Activated naive CD4-positive, alpha-beta T cell treated with anti-CD3 and anti-CD28 coated beads, Interleukin-2, amount 10 ng/mL, durations not matched to agents 7 days and 5 days (primary cell): Measurements from ENCODE around the gene LDHD.

Source experiments
- CTCF ChIA-PET: fragments of 350-600 bp; sonication (Branson Sonifier 250); formaldehyde crosslinking; loops from one replicate; lab custom pipeline; 2021; ENCODE audit warnings: antibody characterized with exemption; lab: Charles Lee
- DNase-seq: peaks from one replicate; pipeline ENCODE4 v3.0.0-alpha.2; 2020
- H3K27ac Mint-ChIP-seq: one replicate; pipeline ENCODE4 v1.8.0; 2021; ENCODE audit warnings: mild to moderate bottlenecking, moderate library complexity, mixed read lengths
- H3K27me3 Mint-ChIP-seq: one replicate; pipeline ENCODE4 v1.8.0; 2021; ENCODE audit warnings: mild to moderate bottlenecking, mixed read lengths
- H3K36me3 Mint-ChIP-seq: one replicate; pipeline ENCODE4 v1.8.0; 2021; ENCODE audit warnings: mixed read lengths
- H3K4me1 Mint-ChIP-seq: one replicate; pipeline ENCODE4 v1.8.0; 2021; ENCODE audit warnings: mixed read lengths
- H3K4me3 Mint-ChIP-seq: one replicate; pipeline ENCODE4 v1.8.0; 2021; ENCODE audit warnings: mild to moderate bottlenecking, moderate library complexity, mixed read lengths
- H3K9me3 Mint-ChIP-seq: one replicate; pipeline ENCODE4 v1.8.0; 2021; ENCODE audit warnings: mixed read lengths

The LDHD gene

GRCh38 chr16:75088216-75088615 is 28.4 kb downstream of the LDHD start:
- CTCF ChIA-PET, result interaction anchor here (1.3 kb wide), 1 partner anchor 10 kb away, joined by 5 read pairs; no protein-coding TSS in a partner anchor
- no peaks in the 10 kb centered on the region for H3K9me3 Mint-ChIP-seq
- no peaks in the 10 kb centered on the region for H3K27me3 Mint-ChIP-seq

GRCh38 chr16:75087375-75087979 is 29.1 kb downstream of the LDHD start:
- CTCF ChIA-PET, result interaction anchor here (1.3 to 1.8 kb wide), 2 partner anchors 11 to 89 kb away, joined by 3 to 10 read pairs; no protein-coding TSS in a partner anchor
- no peak for DNase-seq
- H3K4me1 Mint-ChIP-seq, result peaks cover 3% of the 10 kb centered on the region
- no peaks in the 10 kb centered on the region for H3K9me3 Mint-ChIP-seq
- H3K27ac Mint-ChIP-seq, result no peak overlapping the region
- H3K27me3 Mint-ChIP-seq, result no peaks in the 10 kb centered on the region
- H3K36me3 Mint-ChIP-seq, result no peaks in the 10 kb centered on the region
- no peak overlapping the region for H3K4me3 Mint-ChIP-seq

More at GRCh38 chr16:75088216-75088615, 28.4 kb downstream of the LDHD start:
- H3K4me3 Mint-ChIP-seq, result no peak overlapping the region
- no peak overlapping the region for H3K27ac Mint-ChIP-seq
- H3K36me3 Mint-ChIP-seq, result no peaks in the 10 kb centered on the region
- H3K4me1 Mint-ChIP-seq, result peaks cover 3% of the 10 kb centered on the region
- DNase-seq, result no peak

- H3K4me3 Mint-ChIP-seq, result no peak overlapping the region
- H3K36me3 Mint-ChIP-seq, result no peaks in the 10 kb centered on the region
- no peak overlapping the region for H3K27ac Mint-ChIP-seq
- H3K4me1 Mint-ChIP-seq, result peaks cover 3% of the 10 kb centered on the region
- no peak for DNase-seq
- no peaks in the 10 kb centered on the region for H3K9me3 Mint-ChIP-seq
- no peaks in the 10 kb centered on the region for H3K27me3 Mint-ChIP-seq
- CTCF ChIA-PET, result interaction anchor here (1.3 to 1.8 kb wide), 2 partner anchors 12 to 89 kb away, joined by 3 to 10 read pairs; no protein-coding TSS in a partner anchor
Observed at GRCh38 chr16:75086688-75087374, 29.7 kb downstream of the LDHD start.

- Mint-ChIP-seq H3K4me1 (peaks cover 3% of the 10 kb centered on the region), H3K27me3 (no peaks in the 10 kb centered on the region), H3K36me3 (no peaks in the 10 kb centered on the region), H3K27ac (no peak overlapping the region), H3K9me3 (no peaks in the 10 kb centered on the region), H3K4me3 (no peak overlapping the region)
- CTCF ChIA-PET, result interaction anchor here (1.8 kb wide), 1 partner anchor 12 kb away, joined by 10 read pairs; no protein-coding TSS in a partner anchor
- no peak for DNase-seq
Observed at GRCh38 chr16:75086281-75086680, 30.3 kb downstream of the LDHD start.

- peaks cover 3% of the 10 kb centered on the region for H3K4me1 Mint-ChIP-seq
- CTCF ChIA-PET, result no interaction called here
- no peaks in the 10 kb centered on the region for H3K9me3 Mint-ChIP-seq
- no peak for DNase-seq
- no peaks in the 10 kb centered on the region for H3K36me3 Mint-ChIP-seq
- H3K4me3 Mint-ChIP-seq, result no peak overlapping the region
- no peak overlapping the region for H3K27ac Mint-ChIP-seq
- no peaks in the 10 kb centered on the region for H3K27me3 Mint-ChIP-seq
Observed at GRCh38 chr16:75085556-75085955, 31.0 kb downstream of the LDHD start.

- Mint-ChIP-seq H3K27ac (no peak overlapping the region), H3K27me3 (no peaks in the 10 kb centered on the region)
- CTCF ChIA-PET, result interaction anchor here (1.0 to 1.3 kb wide), 2 partner anchors 9 to 27 kb away, joined by 3 to 5 read pairs; no protein-coding TSS in a partner anchor
Observed at GRCh38 chr16:75083813-75084212, 32.8 kb downstream of the LDHD start.

GRCh38 chr16:75081179-75081859 is 35.3 kb downstream of the LDHD start:
- Mint-ChIP-seq H3K36me3 (peaks cover 5% of the 10 kb centered on the region), H3K4me1 (peaks cover 19% of the 10 kb centered on the region), H3K4me3 (no peak overlapping the region), H3K27me3 (no peaks in the 10 kb centered on the region), H3K9me3 (peaks cover 8% of the 10 kb centered on the region), H3K27ac (no peak overlapping the region)
- CTCF ChIA-PET, result interaction anchor here (1.4 kb wide), 1 partner anchor 18 kb away, joined by 3 read pairs; no protein-coding TSS in a partner anchor
- no peak for DNase-seq

More at GRCh38 chr16:75083813-75084212, 32.8 kb downstream of the LDHD start:
- Mint-ChIP-seq H3K4me3 (no peak overlapping the region), H3K36me3 (no peaks in the 10 kb centered on the region), H3K9me3 (peaks cover 1% of the 10 kb centered on the region), H3K4me1 (no peaks in the 10 kb centered on the region)
- DNase-seq, result no peak

- Mint-ChIP-seq H3K27me3 (no peaks in the 10 kb centered on the region), H3K27ac (no peak overlapping the region), H3K4me3 (no peak overlapping the region), H3K36me3 (peaks cover 7% of the 10 kb centered on the region), H3K9me3 (peaks cover 8% of the 10 kb centered on the region), H3K4me1 (peaks cover 28% of the 10 kb centered on the region)
- CTCF ChIA-PET, result no interaction called here
- no peak for DNase-seq
Observed at GRCh38 chr16:75080205-75081029, 36.2 kb downstream of the LDHD start.

- H3K4me1 Mint-ChIP-seq, result peaks cover 38% of the 10 kb centered on the region
- no peak for DNase-seq
- no peaks in the 10 kb centered on the region for H3K27me3 Mint-ChIP-seq
- CTCF ChIA-PET, result no interaction called here
- peaks cover 8% of the 10 kb centered on the region for H3K9me3 Mint-ChIP-seq
- H3K36me3 Mint-ChIP-seq, result peaks cover 7% of the 10 kb centered on the region
- H3K27ac Mint-ChIP-seq, result no peak overlapping the region
- no peak overlapping the region for H3K4me3 Mint-ChIP-seq
Observed at GRCh38 chr16:75079346-75079926, 37.1 kb downstream of the LDHD start.

GRCh38 chr16:75078886-75079285 is 37.7 kb downstream of the LDHD start:
- Mint-ChIP-seq H3K4me3 (no peak overlapping the region), H3K36me3 (peaks cover 7% of the 10 kb centered on the region), H3K4me1 (peaks cover 42% of the 10 kb centered on the region), H3K27ac (no peak overlapping the region), H3K9me3 (peaks cover 8% of the 10 kb centered on the region), H3K27me3 (no peaks in the 10 kb centered on the region)
- CTCF ChIA-PET, result no interaction called here
- DNase-seq, result no peak

- Mint-ChIP-seq H3K4me1 (peaks cover 57% of the 10 kb centered on the region), H3K4me3 (peak overlapping the region; percentile 39), H3K36me3 (peaks cover 7% of the 10 kb centered on the region), H3K27me3 (no peaks in the 10 kb centered on the region), H3K27ac (peak overlapping the region; percentile 89), H3K9me3 (peaks cover 8% of the 10 kb centered on the region)
- no peak for DNase-seq
- CTCF ChIA-PET, result interaction anchor here (1.2 to 2.8 kb wide), 5 partner anchors 9 to 77 kb away, joined by 3 to 13 read pairs (median 9); partner anchors contain the start of gene ZNRF1
Observed at GRCh38 chr16:75075688-75076268, 40.8 kb downstream of the LDHD start.

- no peaks in the 10 kb centered on the region for H3K27me3 Mint-ChIP-seq
- CTCF ChIA-PET, result interaction anchor here (0.6 to 2.8 kb wide), 8 partner anchors 9 to 77 kb away, joined by 3 to 13 read pairs (median 6); partner anchors contain the start of gene ZNRF1
- peaks cover 63% of the 10 kb centered on the region for H3K4me1 Mint-ChIP-seq
Observed at GRCh38 chr16:75074920-75075687, 41.5 kb downstream of the LDHD start.

More at GRCh38 chr16:75074920-75075687, 41.5 kb downstream of the LDHD start:
- Mint-ChIP-seq H3K9me3 (peaks cover 8% of the 10 kb centered on the region), H3K27ac (peak overlapping the region; percentile 89), H3K4me3 (peak overlapping the region; percentile 39), H3K36me3 (peaks cover 7% of the 10 kb centered on the region)
- peak; percentile 88 for DNase-seq
